GM21723 (cell line): ENCODE data around the gene RCL1.
"Not testable (repeated sequence)": the region's sequence is repeated elsewhere in the genome, so short reads cannot be mapped to it uniquely, and the experiment has no call there.

Experiments
- ATAC-seq: cut with Tn5 transposase; IDR thresholded peaks from one replicate; pipeline ENCODE4 v1.9.1; 2021; ENCODE audit warnings: mild to moderate bottlenecking, moderate library complexity; ENCODE audit not compliant: unreplicated experiment

RCL1 gene

DNA sequence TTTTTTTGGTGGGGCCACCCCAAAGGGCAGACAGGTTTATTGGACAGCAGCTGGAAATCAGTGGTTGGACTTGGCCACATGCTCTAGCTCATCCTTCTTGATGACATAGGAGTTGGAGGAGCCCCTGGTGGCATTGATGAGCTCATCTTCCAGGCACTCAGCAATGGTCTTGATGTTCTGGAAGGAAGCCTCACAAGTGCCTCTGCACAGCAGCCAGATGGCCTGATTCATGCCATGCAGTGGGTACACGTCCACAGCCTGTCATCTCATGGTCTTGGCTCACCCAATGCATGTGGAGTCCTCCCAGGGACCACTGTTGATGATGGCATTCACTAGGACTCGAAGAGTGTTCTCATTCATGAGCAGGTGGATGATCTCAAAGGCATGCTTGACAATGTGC lies 11.3 kb upstream of the RCL1 start:
- no peak for ATAC-seq

DNA sequence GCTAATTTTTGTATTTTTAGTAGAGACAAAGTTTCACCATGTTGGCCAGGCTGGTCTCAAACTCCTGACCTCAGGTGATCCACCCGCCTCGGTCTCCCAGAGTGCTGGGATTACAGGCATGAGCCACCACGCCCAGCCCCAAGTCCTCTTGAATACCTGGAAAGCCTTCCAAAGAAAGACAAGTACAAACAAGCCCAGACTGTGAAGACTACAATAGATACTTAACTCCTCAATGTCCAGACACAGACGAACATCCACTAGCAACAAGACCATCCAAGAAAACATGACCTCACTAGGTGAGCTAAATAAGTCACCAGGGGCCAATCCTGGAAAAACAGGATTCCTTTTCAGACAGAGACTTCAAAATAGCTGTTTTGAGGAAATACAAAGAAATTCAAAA lies 9.6 kb upstream of the RCL1 start:
- ATAC-seq = not testable (repeated sequence)

DNA sequence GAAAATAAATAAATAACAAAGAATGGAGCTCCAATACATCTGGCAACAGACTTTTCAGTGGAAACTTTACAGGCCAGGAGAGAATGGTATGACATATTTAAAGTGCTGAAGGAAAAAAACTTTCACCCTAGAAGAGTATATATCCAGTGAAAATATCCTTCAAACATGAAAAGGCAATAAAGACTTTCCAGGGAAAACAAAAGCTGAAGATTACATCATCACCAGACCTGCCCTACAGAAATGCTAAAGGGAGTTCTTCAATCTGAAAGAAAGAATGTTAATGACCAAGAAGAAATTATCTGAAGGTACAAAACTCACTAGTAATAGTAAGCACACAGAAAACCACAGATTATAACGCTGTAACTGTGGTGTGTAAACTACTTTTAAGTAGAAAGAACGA lies 8.3 kb upstream of the RCL1 start:
- no peak for ATAC-seq

DNA sequence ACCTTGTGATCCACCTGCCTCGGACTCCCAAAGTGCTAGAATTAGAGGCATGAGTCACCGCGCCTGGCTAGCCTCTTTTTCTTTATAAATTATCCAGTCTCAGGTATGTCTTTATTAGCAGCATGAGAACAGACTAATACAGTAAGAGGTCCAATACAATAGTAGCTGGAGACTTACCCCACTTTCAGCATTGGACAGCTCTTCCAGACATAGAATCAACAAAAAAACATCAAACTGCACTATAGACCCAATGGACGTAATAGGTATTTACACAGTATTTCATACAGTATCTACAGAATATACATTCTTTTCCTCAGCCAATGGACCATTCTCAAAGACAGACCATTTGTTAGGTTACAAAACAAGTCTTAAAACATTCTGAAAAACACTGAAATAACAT lies 6.1 kb upstream of the RCL1 start:
- ATAC-seq = no peak

DNA sequence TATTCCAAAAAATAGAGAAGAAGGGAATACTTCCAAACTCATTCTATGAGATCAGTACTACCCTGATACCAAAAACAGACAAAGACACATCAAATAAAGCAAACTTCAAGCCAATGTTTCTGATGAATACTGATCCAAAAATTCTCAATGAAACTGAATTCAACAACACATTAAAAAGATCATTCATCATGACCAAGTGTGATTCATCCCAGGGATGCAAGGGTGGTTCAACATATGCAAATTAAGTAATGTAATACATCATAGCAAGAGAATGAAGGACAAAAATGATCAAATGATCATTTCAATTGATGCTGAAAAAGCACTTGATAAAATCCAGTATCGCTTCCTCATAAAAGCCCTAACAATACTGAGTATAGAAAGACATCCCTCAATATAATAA lies 4.9 kb upstream of the RCL1 start:
- no peak for ATAC-seq

DNA sequence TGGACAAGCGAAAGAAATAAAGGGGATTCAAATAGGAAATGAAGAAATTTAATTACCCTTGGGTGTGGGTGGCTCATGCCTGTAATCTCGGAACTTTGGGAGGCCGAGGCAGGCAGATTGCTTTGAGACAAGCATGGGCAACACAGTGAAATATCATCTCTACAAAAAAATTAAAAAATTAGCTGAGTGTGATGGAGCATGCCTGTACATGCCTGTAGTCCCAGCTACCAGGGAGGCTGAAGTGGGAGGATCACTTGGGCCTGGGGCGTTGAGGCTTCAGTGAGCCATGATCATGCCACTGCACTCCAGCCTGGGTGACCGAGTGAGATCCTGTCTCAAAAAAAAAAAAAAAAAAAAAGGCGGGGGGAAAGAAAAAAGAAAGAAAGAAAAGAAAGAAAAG lies 4.0 kb upstream of the RCL1 start:
- no peak for ATAC-seq

DNA sequence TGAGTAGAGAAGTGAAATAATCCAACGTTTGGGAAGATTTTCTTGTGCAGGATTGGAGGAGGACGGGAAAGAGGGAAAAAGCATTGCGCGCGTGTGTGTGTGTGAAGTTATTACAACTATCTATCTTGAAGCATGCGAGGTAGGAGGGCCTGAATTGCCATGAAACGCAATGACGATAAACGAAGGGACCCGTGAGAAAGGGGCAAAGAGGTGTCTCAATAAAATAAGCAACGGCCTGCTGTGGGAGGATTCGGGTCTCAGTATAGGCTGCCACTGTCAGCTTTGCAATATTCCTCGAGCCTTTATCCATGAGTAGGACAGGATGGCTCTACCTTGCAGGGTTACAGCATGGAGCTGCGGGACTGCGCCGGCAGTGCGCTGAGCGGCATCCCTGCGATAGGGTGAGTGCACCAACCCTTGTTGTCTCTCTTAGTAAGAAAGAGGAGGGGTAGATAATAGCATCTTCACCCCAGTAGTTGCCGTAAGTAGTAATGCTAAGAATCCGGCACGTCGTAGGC lies 631 bp upstream of the RCL1 start:
- peak; percentile 44 for ATAC-seq

DNA sequence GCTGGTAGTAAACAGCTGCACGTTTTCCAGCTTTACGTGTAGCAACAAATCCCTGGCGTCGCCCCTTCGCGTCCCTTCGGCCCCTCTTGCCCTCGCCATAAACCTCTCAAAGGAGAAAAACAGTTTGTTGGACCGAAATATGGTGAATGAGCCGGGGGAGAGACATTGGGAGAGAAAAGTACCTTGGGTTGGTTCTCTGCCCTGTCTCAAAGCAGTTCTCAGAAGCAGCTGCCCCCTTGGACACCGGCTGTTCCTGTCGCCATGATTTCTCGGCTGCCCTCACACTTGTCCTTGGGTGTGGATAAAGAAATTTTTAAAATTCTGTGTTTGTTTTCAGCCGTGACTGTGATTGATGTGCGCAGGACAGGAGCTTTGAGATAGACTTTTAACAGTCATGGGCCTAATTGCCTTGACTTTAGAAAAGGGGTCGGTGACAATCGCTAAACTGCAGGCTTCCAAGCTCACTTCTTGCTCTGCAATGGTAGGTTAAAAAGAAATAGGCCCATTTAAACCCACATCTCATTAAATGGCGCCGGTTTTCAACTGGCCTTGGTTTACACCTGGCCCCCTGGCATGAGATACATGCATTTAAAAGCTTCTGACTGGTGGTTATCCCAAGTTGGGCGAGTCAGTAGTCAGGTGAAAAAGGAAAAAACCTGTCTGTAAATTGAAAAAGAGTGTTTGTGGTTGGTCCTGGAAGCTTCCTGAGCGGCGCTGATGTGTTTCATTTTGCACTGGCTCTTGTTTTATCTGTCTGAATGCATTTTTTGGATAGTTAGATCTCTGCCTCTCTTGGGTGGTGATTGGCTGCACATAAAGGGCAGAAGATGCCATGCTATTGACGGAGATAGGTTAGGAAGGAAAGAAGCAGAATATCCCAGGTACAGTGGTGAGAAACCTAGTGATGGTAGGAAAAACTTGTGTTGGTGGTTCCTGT lies 983 bp downstream of the RCL1 start:
- no peak for ATAC-seq

DNA sequence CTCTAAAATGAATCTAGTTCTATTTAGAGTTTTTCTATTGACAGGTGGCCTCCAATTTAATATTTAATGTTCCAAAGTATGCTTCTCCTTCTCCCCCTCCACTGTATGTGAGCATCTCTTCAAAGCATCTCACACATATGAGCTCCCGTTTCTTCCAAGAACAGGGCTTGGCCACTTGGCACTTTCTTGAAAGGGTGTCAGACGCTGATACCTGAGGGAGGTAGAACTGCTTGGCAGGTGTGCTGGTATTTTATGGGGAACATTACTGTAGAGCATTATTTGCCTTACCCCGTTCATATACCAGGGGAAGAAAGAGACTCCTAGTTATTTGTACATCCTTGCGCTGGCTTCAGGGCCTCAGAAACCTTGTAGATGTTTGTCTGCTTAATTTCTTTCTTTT lies 1.9 kb downstream of the RCL1 start:
- ATAC-seq = no peak

DNA sequence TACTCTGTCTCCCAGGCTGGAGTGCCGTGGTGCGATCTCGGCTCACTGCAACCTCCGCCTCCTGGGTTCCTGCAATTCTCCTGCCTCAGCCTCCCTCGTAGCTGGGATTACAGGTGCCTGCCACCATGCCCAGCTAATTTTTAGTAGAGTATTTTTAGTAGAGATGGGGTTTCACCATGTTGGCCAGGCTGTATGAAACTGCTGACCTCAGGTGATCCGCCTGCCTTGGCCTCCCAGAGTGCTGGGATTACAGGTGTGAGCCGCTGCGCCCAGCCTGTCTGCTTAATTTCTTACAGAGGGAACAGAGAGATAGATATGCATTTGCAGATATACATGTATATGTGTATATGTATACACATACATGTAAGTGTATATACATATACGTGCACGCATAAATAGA lies 2.4 kb downstream of the RCL1 start:
- not testable (repeated sequence) for ATAC-seq

DNA sequence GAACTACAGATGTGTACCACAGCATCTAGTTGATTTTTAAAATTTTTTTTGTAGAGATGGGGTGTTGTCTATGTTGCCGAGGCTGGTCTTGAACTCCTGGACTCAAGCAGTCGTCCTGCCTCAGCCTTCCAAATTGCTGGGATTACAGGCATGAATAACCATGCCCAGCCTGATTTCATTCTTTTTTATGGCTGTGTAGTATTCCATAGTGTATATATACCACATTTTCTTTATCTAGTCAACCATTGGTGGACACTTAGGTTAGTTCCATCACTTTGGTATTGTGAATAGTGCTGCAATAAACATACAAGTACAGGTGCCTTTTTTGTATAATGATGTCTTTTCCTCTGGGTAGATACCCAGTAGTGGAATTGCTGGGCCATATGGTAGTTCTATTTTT lies 3.8 kb downstream of the RCL1 start:
- no peak for ATAC-seq

DNA sequence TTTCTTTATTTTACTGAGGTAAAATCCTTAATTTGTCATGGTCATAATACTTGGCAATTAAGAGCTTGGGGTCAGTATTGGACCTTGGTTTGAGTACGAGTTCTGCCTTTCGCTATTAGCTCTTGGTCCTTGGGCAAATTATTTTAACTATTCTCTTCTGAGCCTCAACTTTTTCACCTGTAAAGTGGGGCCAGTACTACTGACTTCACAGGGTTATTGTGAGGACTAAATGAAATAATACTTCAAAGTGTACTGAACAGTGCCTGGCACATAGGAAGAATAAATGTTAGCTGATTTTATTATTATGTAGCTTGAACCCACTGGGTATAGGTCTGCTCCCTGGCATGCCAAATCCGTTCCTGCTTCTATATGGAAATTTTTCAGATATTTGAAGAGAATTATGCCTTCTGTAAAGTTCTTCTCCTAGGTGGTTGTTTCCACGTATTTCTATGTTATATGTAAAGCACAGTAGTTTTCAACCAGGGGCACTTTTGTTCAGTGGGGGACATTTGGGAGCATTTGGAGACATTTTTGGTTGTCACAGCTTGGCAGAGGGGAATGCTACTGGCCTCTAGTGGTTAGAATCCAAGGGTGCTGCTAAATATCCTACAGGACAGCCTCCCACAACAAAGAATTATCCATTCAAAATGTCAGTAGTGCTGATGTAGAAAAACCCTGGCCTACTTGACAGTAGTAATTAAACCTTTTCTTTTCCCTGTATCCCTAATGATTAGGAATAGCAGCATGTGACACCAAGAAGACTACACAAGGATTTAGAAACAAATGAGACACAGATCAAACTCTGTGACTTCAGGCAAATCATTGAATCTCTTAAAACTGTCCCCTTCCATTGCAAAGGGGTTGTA lies 4.5 kb downstream of the RCL1 start:
- ATAC-seq = no peak

DNA sequence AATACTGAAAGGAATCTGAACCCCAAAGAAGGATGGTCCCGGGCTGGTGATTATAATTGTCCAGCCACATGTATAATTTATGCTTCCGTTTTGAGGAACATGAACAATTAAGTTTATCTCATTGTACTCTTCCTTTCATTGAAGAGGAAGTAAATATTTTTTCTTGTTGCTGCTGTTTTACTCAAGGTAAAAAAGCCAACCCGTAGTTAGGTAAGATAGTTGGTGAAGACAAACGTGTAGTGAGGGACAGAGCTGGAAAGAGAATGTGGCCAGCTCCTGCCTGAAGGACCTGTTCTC lies 5.1 kb downstream of the RCL1 start:
- no peak for ATAC-seq

DNA sequence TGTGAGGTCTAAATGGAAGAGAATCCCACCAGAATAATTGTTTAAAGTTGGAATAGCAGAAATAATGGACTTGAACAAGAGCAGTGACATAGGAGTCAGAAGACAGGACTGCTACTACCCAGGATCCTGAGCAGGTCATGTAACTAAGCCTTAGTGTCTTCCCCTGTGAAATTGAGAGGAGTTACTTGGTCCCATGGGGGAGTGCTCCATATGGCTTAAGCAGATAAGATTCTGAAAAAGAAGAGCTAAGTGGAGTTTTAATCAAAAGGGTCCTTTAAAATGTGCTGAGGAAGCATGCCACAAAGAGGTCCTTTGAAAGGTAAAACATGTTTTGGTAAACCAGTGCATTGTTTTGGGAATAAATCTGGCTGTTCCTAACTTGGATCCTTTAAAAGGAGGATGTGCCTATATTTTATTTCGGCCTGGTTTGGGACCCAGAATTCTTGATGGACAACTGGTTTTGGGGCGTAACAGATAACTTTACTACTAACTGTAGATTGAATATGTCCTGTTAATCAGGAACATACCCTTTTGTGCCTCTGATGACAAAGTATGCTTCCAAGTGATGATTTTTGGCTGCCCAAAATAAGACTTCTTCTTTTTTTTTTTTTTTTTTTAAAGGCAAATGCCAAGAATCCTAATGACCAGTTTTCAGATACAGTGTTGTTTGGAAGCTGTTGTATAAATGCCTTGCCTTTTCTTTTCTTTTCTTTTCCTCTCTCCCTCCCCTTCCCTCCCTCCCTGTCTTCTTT lies 5.7 kb downstream of the RCL1 start:
- no peak for ATAC-seq

DNA sequence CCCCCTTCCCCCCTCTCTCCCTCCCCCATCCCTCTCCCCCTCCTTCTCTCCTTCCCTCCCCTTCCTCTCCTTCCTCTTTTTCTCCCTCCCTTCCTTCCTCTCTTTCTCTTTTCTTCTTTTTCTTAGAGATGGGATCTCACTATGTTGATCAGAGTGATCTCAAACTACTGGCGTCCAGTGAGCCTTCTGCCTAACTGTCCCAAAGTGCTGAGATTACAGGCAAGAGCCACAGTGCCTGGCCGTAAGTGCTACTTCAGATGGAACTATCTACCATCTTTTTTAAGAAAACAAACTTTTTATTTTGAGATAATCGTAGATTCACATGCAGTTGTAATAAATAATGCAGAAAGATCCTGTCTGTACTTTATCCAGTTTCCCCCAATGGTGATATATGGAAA lies 6.3 kb downstream of the RCL1 start:
- ATAC-seq = no peak

DNA sequence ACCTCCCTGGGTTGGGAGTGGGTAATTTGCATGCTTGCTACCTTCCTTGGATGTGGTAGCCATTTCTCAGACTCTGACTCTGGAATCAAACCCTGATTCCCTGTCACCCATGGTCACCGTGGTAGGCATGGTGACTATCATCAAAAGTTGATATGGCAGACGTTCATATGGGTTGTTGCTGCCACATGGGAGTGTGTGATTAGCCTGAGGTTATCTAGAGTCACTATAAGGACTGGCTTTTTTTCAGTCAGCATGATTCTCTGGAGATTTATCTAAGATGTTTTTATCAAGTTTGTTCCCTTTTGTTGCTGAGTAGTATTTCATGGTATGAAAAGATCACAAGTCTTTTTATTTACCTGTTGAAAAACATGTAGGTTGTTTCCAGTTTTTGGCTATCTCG lies 7.0 kb downstream of the RCL1 start:
- no peak for ATAC-seq

DNA sequence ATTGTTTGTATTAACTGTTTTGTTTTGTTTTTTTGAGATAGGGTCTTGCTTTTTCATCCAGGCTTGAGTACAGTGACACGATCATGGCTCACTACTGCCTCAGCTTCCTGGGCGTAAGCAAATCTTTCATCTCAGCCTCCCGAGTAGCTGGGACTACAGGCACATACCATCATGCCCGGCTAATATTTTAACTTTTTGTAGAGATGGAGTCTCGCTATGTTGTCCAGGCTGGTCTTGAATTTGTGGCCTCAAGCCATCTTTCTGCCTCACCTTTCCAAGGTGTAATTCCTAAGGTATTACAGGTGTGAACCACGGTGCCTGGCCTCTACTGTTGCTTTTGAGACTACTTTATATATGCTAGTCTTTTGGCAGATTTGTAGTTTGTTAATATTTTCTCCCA lies 8.4 kb downstream of the RCL1 start:
- ATAC-seq = no peak

DNA sequence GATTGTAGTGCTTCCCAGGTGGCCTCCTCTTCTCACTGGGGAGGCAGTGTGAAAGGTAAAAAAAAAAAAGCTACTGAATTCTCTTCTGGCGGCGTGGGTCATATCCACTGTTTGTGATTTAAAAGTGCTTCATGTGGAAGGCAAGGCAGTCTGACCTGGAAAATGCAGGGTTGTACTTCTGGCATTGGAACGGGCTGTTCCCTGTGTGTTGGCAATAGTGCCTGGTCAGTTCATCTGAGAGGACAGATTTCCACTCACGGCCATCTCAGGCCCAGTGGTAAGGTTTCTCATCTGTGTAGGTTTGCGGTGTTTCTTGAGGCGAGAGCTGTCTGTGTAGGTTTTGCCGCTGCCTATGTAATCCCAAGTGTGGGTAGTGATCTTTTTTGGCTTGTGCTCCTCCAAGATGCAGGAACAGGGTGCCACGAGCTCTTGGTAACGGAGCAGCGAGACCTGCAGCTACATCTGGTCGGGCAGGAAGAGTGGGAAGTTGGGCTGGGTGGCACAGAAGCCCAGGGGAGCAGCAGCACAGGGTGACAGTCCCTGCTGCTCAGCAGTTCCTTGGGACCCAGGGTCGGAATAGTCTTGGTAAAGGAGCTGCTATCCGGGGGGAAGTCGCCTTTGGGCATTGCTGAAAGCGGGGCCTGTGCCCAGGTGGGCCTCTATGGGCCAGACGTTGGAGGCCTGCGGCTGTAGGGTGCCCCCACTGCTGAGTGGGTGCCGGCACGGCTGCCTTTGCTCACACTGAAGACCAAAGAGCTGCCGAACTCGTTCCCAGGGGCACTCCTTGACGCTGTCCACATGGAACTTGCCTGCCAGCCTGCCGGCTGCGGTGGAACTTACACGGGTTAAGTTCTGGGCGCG lies 11.2 kb downstream of the RCL1 start:
- no peak for ATAC-seq

DNA sequence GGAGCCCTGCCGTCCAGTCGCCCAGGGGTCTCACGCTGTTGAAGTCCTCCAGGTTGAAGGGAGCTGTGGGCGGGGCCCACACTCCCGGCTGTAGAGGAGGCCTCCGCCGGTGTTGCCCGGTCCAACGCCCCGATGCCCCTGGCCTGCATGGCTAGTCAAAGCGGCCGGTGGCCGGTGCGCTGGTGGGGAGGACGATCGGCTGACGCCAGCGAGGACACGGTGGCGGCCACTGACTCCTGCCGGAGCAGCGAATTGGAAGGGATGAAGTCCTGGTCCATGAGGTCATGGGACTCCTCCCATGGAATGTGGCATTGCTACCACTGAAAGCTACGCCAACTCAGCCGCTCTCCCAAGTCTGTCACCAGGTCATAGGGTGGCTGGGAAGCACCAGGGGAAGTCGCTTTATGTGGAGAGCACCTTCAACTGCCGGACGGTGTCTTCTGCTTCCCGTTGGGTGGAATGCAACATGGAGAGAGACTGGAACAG lies 11.8 kb downstream of the RCL1 start:
- no peak for ATAC-seq
